Breast epithelium (tissue), 3 donors: ENCODE measurements around the gene ERO1B.

Source experiments
- CTCF ChIP-seq, 3 donors: fragments of 450-650 bp; IDR thresholded peaks; one replicate each; pipeline ENCODE4 v1.5.1; 2016 to 2017; ENCODE audit warnings: antibody characterized with exemption in 3 of 3, mild to moderate bottlenecking in 3 of 3, moderate library complexity in 3 of 3
- POLR2A ChIP-seq: fragments of 450-650 bp; IDR thresholded peaks from one replicate; pipeline ENCODE4 v1.6.1; 2016; ENCODE audit warnings: antibody characterized with exemption, mild to moderate bottlenecking, moderate library complexity
- POLR2AphosphoS5 ChIP-seq, 3 donors: sonication (generic); formaldehyde crosslinking; IDR thresholded peaks; one replicate each; pipeline ENCODE4 v1.6.1; 2017; ENCODE audit warnings: antibody characterized with exemption in 3 of 3

- TF ChIP-seq CTCF (IDR thresholded peaks at IDR 0.05) (no peak), POLR2A (no peak), POLR2AphosphoS5 (IDR thresholded peaks at IDR 0.05) (no peak)
Observed at GRCh38 chr1:236235116-236235515, 46.6 kb downstream of the ERO1B start.
